ENCODE measurements around the gene SLIT3. TPM values are rescaled to one million over a fixed set of nuclear protein-coding genes. Genes with fewer than 3 reads are reported as not detected.

Gene SLIT3
- total RNA-seq, 3 donors from 2014 or later (not counting 1 experiment from before 2014, with no cell fraction given): 0.34 to 0.80 TPM; not detected in 1

DNA sequence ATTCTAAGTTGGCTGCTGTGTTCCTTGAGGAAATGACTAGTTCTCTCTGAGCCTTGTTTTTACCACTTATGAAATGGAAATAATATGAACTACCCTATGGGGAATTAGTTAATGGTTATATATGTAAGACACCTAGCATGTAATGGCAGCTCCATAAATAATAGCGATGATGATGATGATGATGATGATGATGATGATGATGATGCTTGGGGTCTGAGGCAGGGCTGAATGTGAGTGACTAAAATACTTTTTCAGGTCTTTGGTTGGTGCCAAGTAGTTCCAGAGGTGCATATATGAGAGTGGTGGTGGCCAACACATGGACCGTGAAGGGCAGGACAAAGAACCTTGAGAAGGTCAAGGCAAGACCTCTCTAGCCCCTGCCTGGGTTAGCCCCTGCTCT lies 598.4 kb downstream of the SLIT3 start:
- Mint-ChIP-seq H3K4me1 (no peaks in the 10 kb centered on the region), H3K27ac (no peak overlapping the region), H3K36me3 (no peaks in the 10 kb centered on the region), H3K9me3 (no peaks in the 10 kb centered on the region), H3K27me3 (ENCODE audit: low read depth in 2 of 2) (peaks cover 0 to 7% of the 10 kb centered on the region in 2 donors), H3K4me3 (no peak overlapping the region)
- H3K4me3 ChIP-seq (ENCODE audit: low read length): no peak overlapping the region
- DNase-seq: no peak
- no peaks in the 10 kb centered on the region for H3K27me3 ChIP-seq (ENCODE audit: control insufficient read depth, insufficient read depth, low read length)
- no peaks in the 10 kb centered on the region for H3K9me3 ChIP-seq (ENCODE audit: control insufficient read depth, insufficient read depth, low read length)
- TF ChIP-seq, protein P1, sequence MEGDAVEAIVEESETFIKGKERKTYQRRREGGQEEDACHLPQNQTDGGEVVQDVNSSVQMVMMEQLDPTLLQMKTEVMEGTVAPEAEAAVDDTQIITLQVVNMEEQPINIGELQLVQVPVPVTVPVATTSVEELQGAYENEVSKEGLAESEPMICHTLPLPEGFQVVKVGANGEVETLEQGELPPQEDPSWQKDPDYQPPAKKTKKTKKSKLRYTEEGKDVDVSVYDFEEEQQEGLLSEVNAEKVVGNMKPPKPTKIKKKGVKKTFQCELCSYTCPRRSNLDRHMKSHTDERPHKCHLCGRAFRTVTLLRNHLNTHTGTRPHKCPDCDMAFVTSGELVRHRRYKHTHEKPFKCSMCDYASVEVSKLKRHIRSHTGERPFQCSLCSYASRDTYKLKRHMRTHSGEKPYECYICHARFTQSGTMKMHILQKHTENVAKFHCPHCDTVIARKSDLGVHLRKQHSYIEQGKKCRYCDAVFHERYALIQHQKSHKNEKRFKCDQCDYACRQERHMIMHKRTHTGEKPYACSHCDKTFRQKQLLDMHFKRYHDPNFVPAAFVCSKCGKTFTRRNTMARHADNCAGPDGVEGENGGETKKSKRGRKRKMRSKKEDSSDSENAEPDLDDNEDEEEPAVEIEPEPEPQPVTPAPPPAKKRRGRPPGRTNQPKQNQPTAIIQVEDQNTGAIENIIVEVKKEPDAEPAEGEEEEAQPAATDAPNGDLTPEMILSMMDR (IDR thresholded peaks at IDR 0.05): no peak
- no peak for ATAC-seq
- H3K36me3 ChIP-seq (ENCODE audit: control insufficient read depth, insufficient read depth, low read length): no peaks in the 10 kb centered on the region
- H3K4me1 ChIP-seq (ENCODE audit: control insufficient read depth, insufficient read depth, low read length): no peaks in the 10 kb centered on the region
- no peak overlapping the region for H3K27ac ChIP-seq (ENCODE audit: low read length)
- intact Hi-C loops (cut with micrococcal nuclease): loop anchor here (10.0 kb wide), 1 partner anchor 602 kb away; the partner anchor contains the start of gene SLIT3
- WGBS (ENCODE audit: insufficient coverage): 95% methylated on average over 2 of the region's 2 CpGs

DNA sequence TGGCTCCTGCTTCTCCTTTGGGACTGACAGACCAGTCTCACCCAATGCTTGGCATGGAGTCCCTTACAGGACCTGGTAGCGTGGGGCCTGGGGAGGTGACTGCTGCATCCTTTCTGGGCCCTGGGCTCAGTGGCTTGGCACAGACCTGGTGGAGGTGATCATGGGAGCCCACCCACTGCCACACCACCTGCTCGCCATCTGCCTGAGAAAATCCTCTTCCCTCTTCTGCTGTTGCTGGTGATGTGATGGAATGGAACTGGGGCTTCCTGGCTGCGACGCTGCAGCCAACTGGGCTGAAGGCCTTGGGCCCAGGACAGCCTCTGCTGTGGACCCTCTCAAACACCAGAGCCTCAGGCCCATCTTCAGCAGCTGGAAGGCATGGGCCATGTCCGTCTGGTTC lies 599.3 kb downstream of the SLIT3 start:
- no peaks in the 10 kb centered on the region for H3K4me1 Mint-ChIP-seq
- DNase-seq (no peak), ATAC-seq (no peak)
- H3K27ac ChIP-seq (ENCODE audit: low read length): no peak overlapping the region
- H3K4me3 Mint-ChIP-seq: no peak overlapping the region
- 96% methylated on average over 3 of the region's 5 CpGs for WGBS (ENCODE audit: insufficient coverage)
- intact Hi-C loops (cut with micrococcal nuclease): loop anchor here (10.0 kb wide), 1 partner anchor 603 kb away; the partner anchor contains the start of gene SLIT3
- H3K27me3 ChIP-seq (ENCODE audit: control insufficient read depth, insufficient read depth, low read length): no peaks in the 10 kb centered on the region
- no peaks in the 10 kb centered on the region for H3K36me3 ChIP-seq (ENCODE audit: control insufficient read depth, insufficient read depth, low read length)
- H3K9me3 Mint-ChIP-seq: no peaks in the 10 kb centered on the region
- no peaks in the 10 kb centered on the region for H3K9me3 ChIP-seq (ENCODE audit: control insufficient read depth, insufficient read depth, low read length)
- H3K4me1 ChIP-seq (ENCODE audit: control insufficient read depth, insufficient read depth, low read length): no peaks in the 10 kb centered on the region
- TF ChIP-seq, protein P1 (IDR thresholded peaks at IDR 0.05): no peak
- no peak overlapping the region for H3K4me3 ChIP-seq (ENCODE audit: low read length)
- H3K36me3 Mint-ChIP-seq: no peaks in the 10 kb centered on the region
- no peak overlapping the region for H3K27ac Mint-ChIP-seq
- peaks cover 0 to 9% of the 10 kb centered on the region in 2 donors for H3K27me3 Mint-ChIP-seq (ENCODE audit: low read depth in 2 of 2)

DNA sequence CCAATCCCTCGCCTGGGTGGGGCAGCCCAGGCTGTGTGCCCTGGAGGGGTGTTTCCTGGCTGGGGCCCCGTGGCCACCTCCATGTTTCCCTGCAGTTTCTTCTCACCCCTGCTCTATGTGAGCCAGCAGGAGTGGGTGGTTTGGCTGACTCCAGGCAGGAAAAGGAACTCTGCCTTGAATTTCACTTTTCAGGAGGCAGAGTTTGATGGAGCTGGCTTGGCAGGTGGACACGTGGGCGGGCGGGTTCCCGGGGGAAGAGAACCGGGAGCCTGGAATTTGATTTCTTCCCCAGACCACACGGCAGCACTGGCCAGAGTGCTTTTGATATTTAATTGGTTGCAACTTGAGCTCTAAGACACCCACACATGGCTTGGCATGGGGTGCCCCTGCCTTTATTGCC lies 601.9 kb downstream of the SLIT3 start:
- H3K27ac ChIP-seq (ENCODE audit: low read length): no peak overlapping the region
- Mint-ChIP-seq H3K9me3 (no peaks in the 10 kb centered on the region), H3K4me1 (no peaks in the 10 kb centered on the region), H3K27ac (no peak overlapping the region), H3K4me3 (no peak overlapping the region), H3K27me3 (ENCODE audit: low read depth in 2 of 2) (peaks cover 0 to 9% of the 10 kb centered on the region in 2 donors), H3K36me3 (no peaks in the 10 kb centered on the region)
- no peaks in the 10 kb centered on the region for H3K27me3 ChIP-seq (ENCODE audit: control insufficient read depth, insufficient read depth, low read length)
- no peak overlapping the region for H3K4me3 ChIP-seq (ENCODE audit: low read length)
- no peaks in the 10 kb centered on the region for H3K36me3 ChIP-seq (ENCODE audit: control insufficient read depth, insufficient read depth, low read length)
- WGBS (ENCODE audit: insufficient coverage): 76% methylated on average over 7 of the region's 8 CpGs
- intact Hi-C loops (cut with micrococcal nuclease): no loop called here
- H3K4me1 ChIP-seq (ENCODE audit: control insufficient read depth, insufficient read depth, low read length): no peaks in the 10 kb centered on the region
- no peak for DNase-seq
- H3K9me3 ChIP-seq (ENCODE audit: control insufficient read depth, insufficient read depth, low read length): no peaks in the 10 kb centered on the region
- TF ChIP-seq, protein P1 (IDR thresholded peaks at IDR 0.05): no peak
- no peak for ATAC-seq

DNA sequence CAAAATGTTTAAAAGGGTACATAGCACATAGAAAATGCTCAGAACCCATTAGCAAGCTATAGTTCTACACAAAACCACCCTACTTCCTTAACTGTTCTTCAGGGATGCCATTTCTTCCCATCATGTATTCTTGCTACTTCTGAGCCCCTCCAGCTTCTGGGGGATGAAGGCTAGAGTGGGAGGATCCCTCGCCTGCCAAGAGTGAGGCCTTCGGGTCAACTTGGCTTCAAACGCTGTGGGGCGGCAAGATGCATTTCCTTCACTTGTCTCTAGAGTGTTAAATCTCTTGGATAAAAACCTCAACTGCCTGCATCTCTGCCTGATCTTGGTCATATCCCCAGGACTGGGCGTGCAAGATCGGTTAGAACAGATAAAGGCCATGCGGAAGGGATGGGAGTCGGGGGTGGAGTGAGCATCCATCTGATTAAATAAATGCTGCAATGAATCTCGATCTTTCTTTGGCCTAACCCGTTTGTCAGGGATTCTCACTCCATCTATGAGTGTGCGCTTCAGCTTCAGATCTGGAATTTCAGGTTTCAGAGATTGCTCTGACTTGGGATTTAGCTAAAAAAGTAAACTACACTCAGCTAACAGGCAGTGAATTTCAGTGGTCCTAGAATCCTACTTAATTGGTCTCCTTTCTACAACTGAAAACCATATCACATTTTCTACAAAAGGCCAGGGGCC lies 603.8 kb downstream of the SLIT3 start:
- Mint-ChIP-seq H3K9me3 (no peaks in the 10 kb centered on the region), H3K36me3 (no peaks in the 10 kb centered on the region), H3K27ac (no peak overlapping the region), H3K4me1 (no peaks in the 10 kb centered on the region), H3K4me3 (no peak overlapping the region), H3K27me3 (ENCODE audit: low read depth in 2 of 2) (peaks cover 4 to 9% of the 10 kb centered on the region in 2 donors)
- ATAC-seq (no peak), DNase-seq (no peak)
- no peaks in the 10 kb centered on the region for H3K36me3 ChIP-seq (ENCODE audit: control insufficient read depth, insufficient read depth, low read length)
- WGBS (ENCODE audit: insufficient coverage): 84% methylated on average over 11 of the region's 11 CpGs
- no peak overlapping the region for H3K4me3 ChIP-seq (ENCODE audit: low read length)
- H3K27ac ChIP-seq (ENCODE audit: low read length): no peak overlapping the region
- H3K4me1 ChIP-seq (ENCODE audit: control insufficient read depth, insufficient read depth, low read length): no peaks in the 10 kb centered on the region
- H3K9me3 ChIP-seq (ENCODE audit: control insufficient read depth, insufficient read depth, low read length): no peaks in the 10 kb centered on the region
- no peaks in the 10 kb centered on the region for H3K27me3 ChIP-seq (ENCODE audit: control insufficient read depth, insufficient read depth, low read length)
- intact Hi-C loops (cut with micrococcal nuclease): no loop called here
- TF ChIP-seq, protein P1 (IDR thresholded peaks at IDR 0.05): no peak

Data from natural killer cell (primary cell).